Transverse colon (tissue), 4 donors: ENCODE results near the gene BORA.

Source experiments
- POLR2AphosphoS5 ChIP-seq, 3 donors: sonication (generic); formaldehyde crosslinking; IDR thresholded peaks; one replicate each; pipeline ENCODE4 v1.6.1; 2016; ENCODE audit warnings: antibody characterized with exemption in 3 of 3
- TF ChIP-seq, protein P1 (sequence below), 5 experiments: fragments of 200-600 bp in 3 of 5; fragments of 450-650 bp in 2 of 5; sonication (generic) in 3 of 5; IDR thresholded peaks; 1 replicate in 2 of 5; 2 replicates in 3 of 5; pipeline ENCODE4 v1.5.1; 2016 to 2017; ENCODE audit warnings: antibody characterized with exemption in 5 of 5, inconsistent platforms in 3 of 5, mild to moderate bottlenecking in 2 of 5, moderate library complexity in 1 of 5

DNA sequence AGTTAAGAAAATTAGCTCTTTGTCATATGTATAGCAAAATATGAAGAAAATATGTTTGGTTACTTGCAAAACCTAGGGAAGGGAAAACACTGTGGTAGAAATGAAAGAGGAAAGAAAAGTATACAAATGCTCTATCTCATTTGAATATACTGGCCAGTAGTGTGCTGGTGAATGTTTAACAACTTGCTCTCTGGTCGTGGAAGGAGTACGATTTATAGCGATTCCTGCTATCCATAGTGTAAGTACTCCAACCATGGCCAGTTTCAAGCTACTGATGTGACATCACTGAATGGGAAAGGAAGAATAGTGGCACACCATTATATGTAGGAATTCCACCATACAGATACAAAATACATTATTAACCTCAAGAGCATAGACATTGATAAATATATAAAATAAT is 9.3 kb downstream of the BORA start:
- TF ChIP-seq POLR2AphosphoS5 (IDR thresholded peaks at IDR 0.05): no peak
- TF ChIP-seq, protein P1, sequence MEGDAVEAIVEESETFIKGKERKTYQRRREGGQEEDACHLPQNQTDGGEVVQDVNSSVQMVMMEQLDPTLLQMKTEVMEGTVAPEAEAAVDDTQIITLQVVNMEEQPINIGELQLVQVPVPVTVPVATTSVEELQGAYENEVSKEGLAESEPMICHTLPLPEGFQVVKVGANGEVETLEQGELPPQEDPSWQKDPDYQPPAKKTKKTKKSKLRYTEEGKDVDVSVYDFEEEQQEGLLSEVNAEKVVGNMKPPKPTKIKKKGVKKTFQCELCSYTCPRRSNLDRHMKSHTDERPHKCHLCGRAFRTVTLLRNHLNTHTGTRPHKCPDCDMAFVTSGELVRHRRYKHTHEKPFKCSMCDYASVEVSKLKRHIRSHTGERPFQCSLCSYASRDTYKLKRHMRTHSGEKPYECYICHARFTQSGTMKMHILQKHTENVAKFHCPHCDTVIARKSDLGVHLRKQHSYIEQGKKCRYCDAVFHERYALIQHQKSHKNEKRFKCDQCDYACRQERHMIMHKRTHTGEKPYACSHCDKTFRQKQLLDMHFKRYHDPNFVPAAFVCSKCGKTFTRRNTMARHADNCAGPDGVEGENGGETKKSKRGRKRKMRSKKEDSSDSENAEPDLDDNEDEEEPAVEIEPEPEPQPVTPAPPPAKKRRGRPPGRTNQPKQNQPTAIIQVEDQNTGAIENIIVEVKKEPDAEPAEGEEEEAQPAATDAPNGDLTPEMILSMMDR (IDR thresholded peaks at IDR 0.05): no peak
